ENCODE results near the gene NAALADL2. TPM values are rescaled to one million over a fixed set of nuclear protein-coding genes. Genes with fewer than 3 reads are reported as not detected.

NAALADL2 gene
- total RNA-seq, 1 experiment from 2014 or later: 2.7 TPM

GRCh38 chr3:175511219-175511785, 652.2 kb downstream of the NAALADL2 start:
- no peaks in the 10 kb centered on the region for H3K4me1 ChIP-seq (ENCODE audit: control insufficient read depth, insufficient read depth, low read length)
- ChIA-PET CTCF (no interaction called here), POLR2A (no interaction called here)
- no TSS peak for BruUV-seq (replicated peaks)
- H3K9me3 ChIP-seq (ENCODE audit: control insufficient read depth, insufficient read depth, low read depth, low read length): no peaks in the 10 kb centered on the region
- H3K4me3 ChIP-seq (ENCODE audit: low read depth in 2 of 2, low read length in 2 of 2): no peak overlapping the region
- no peaks in the 10 kb centered on the region for H3K27me3 ChIP-seq (ENCODE audit: control insufficient read depth, insufficient read depth, low read length)
- no peak for DNase-seq (ENCODE audit: low read depth, low spot score)
- no peaks in the 10 kb centered on the region for H3K36me3 ChIP-seq (ENCODE audit: control insufficient read depth, insufficient read depth, low read length)
- in situ Hi-C loops (cut with HindIII; ENCODE audit: low pct_unique_long_range_greater_than_20kb, low sequenced_read_pairs) (no loop called here), intact Hi-C loops (cut with micrococcal nuclease; ENCODE audit: unreplicated experiment) (no loop called here)
- H3K27ac ChIP-seq (ENCODE audit: low read length): no peak overlapping the region
- ATAC-seq: no peak
- TF ChIP-seq REST (IDR thresholded peaks at IDR 0.05; ENCODE audit: insufficient read depth in 1 of 2, low read depth in 2 of 2, low read length in 1 of 2) (no peak), SIN3A (IDR thresholded peaks at IDR 0.05; ENCODE audit: borderline replicate concordance, insufficient read depth, low read depth, low read length) (no peak), CTCF (IDR thresholded peaks at IDR 0.05) (no peak), TCF7L2 (IDR thresholded peaks at IDR 0.05; ENCODE audit: low read depth, low read length) (no peak), POLR2AphosphoS5 (IDR thresholded peaks at IDR 0.05; ENCODE audit: low read depth, low read length) (no peak)

- no TSS peak for BruUV-seq (replicated peaks)
- CTCF ChIA-PET: no interaction called here
- Histone ChIP-seq H3K4me1 (ENCODE audit: control insufficient read depth, insufficient read depth, low read length) (no peaks in the 10 kb centered on the region), H3K27ac (ENCODE audit: low read length) (no peak overlapping the region), H3K27me3 (ENCODE audit: control insufficient read depth, insufficient read depth, low read length) (no peaks in the 10 kb centered on the region), H3K4me3 (ENCODE audit: low read depth in 2 of 2, low read length in 2 of 2) (no peak overlapping the region), H3K9me3 (ENCODE audit: control insufficient read depth, insufficient read depth, low read depth, low read length) (no peaks in the 10 kb centered on the region), H3K36me3 (ENCODE audit: control insufficient read depth, insufficient read depth, low read length) (no peaks in the 10 kb centered on the region)
- intact Hi-C loops (cut with micrococcal nuclease; ENCODE audit: unreplicated experiment) (no loop called here), in situ Hi-C loops (cut with HindIII; ENCODE audit: low pct_unique_long_range_greater_than_20kb, low sequenced_read_pairs) (no loop called here)
- TF ChIP-seq POLR2AphosphoS5 (IDR thresholded peaks at IDR 0.05; ENCODE audit: low read depth, low read length) (no peak), TCF7L2 (IDR thresholded peaks at IDR 0.05; ENCODE audit: low read depth, low read length) (no peak), CTCF (IDR thresholded peaks at IDR 0.05) (no peak), SIN3A (IDR thresholded peaks at IDR 0.05; ENCODE audit: borderline replicate concordance, insufficient read depth, low read depth, low read length) (no peak), REST (IDR thresholded peaks at IDR 0.05; ENCODE audit: insufficient read depth in 1 of 2, low read depth in 2 of 2, low read length in 1 of 2) (no peak)
- ATAC-seq (no peak), DNase-seq (ENCODE audit: low read depth, low spot score) (no peak)
- POLR2A ChIA-PET: no interaction called here
These were observed 653.6 kb downstream of the NAALADL2 start for GRCh38 chr3:175512700-175513099.
